ENCODE data around the gene BICRA. TPM values are rescaled to one million over a fixed set of nuclear protein-coding genes. Genes with fewer than 3 reads are reported as not detected.

BICRA gene
- total RNA-seq, 1 experiment from 2014 or later = 29.3 TPM

GRCh38 chr19:47740866-47741519 lies 132.1 kb downstream of the BICRA start:
- no peak overlapping the region for H3K4me2 ChIP-seq (ENCODE audit: insufficient read depth, insufficient read length, low read length)
- H4K8ac ChIP-seq (replicated peaks; ENCODE audit: insufficient read length, low read depth, low read length) = no peak overlapping the region
- no CpG with 5 or more reads among the region's 48 CpGs for WGBS (ENCODE audit: extremely low coverage, insufficient read length, low lambda C conversion rate)
- no peak for TF ChIP-seq CTCF (conservative IDR thresholded peaks at IDR 0.05)
- H3K4me1 Mint-ChIP-seq = peaks cover 6 to 18% of the 10 kb centered on the region in 2 experiments
- H2BK120ac ChIP-seq (ENCODE audit: low read depth, low read length, poor library complexity, severe bottlenecking) = no peak overlapping the region
- peaks cover 2% of the 10 kb centered on the region; the same call in 1 of the 2 replicates for H3K27me3 Mint-ChIP-seq (ENCODE audit: low read depth)
- H3K56ac ChIP-seq (ENCODE audit: insufficient read length, low read depth, low read length) = no peak overlapping the region
- H4K91ac ChIP-seq (ENCODE audit: insufficient read length, low read depth, low read length) = no peak overlapping the region
- no peak overlapping the region; the same call in 1 of the 2 replicates for H3K14ac ChIP-seq (ENCODE audit: insufficient read depth, low read length)
- no peak overlapping the region for H2AK5ac ChIP-seq (ENCODE audit: insufficient read length, low read length)
- no peak overlapping the region for H4K5ac ChIP-seq (ENCODE audit: insufficient read length, low read depth, low read length)
- H3K27me3 ChIP-seq (ENCODE audit: insufficient read depth, low read length) = no peaks in the 10 kb centered on the region
- H3K9ac ChIP-seq (ENCODE audit: extremely low read depth, insufficient read length, low read length) = no peak overlapping the region
- H3K27ac ChIP-seq (ENCODE audit: insufficient read length, low read depth, low read length) = no peak overlapping the region
- no peaks in the 10 kb centered on the region for H3K9me3 Mint-ChIP-seq
- DNase-seq = no peak
- no peak overlapping the region for H3K4ac ChIP-seq (ENCODE audit: low read depth, low read length)
- H3K79me1 ChIP-seq (ENCODE audit: insufficient read depth, low read depth, low read length, poor library complexity, severe bottlenecking) = no peaks in the 10 kb centered on the region
- no peak overlapping the region for H3K18ac ChIP-seq (ENCODE audit: insufficient read length, low read depth, low read length)
- H3K79me2 ChIP-seq (ENCODE audit: insufficient read depth, low read length) = no peaks in the 10 kb centered on the region
- H4K20me1 ChIP-seq (ENCODE audit: control insufficient read depth, insufficient read depth, insufficient read length) = peaks cover 5% of the 10 kb centered on the region
- H2BK5ac ChIP-seq (ENCODE audit: insufficient read length, low read length) = no peak overlapping the region
- no peaks in the 10 kb centered on the region for H3K23me2 ChIP-seq (ENCODE audit: insufficient read length, low read depth, low read length, poor library complexity, severe bottlenecking)
- H2BK20ac ChIP-seq (ENCODE audit: low read depth, low read length, poor library complexity, severe bottlenecking) = no peak overlapping the region
- no peak overlapping the region for H3T11ph ChIP-seq (ENCODE audit: low read length)
- H3K27ac Mint-ChIP-seq = no peak overlapping the region
- no peak overlapping the region for H2BK12ac ChIP-seq (ENCODE audit: insufficient read length, low read depth, low read length)
- no peak overlapping the region for H2BK15ac ChIP-seq (ENCODE audit: low read depth, low read length)
- no peaks in the 10 kb centered on the region for H3K4me1 ChIP-seq (ENCODE audit: insufficient read depth, low read length)
- H2AFZ ChIP-seq (ENCODE audit: low read length) = no peak overlapping the region
- H3K4me3 Mint-ChIP-seq = no peak overlapping the region; a peak in 1 of 5 replicates
- H3K36me3 Mint-ChIP-seq (ENCODE audit: insufficient read depth in 1 of 3, low read depth in 3 of 3) = peaks cover 2 to 11% (median 10%) of the 10 kb centered on the region in 3 experiments
- no peaks in the 10 kb centered on the region for H3K9me3 ChIP-seq (ENCODE audit: control insufficient read depth, low read depth, low read length)
- H3K23ac ChIP-seq (ENCODE audit: insufficient read length, low read depth, low read length) = no peak overlapping the region

All from H9 (cell line).